ENCODE measurements around the gene ITGA2B. TPM values are rescaled to one million over a fixed set of nuclear protein-coding genes. Genes with fewer than 3 reads are reported as not detected.

ITGA2B gene
- total and polyA plus RNA-seq, 8 donors = 3.2 to 10.0 (median 8.0) TPM

GRCh38 chr17:44381810-44382305 is 7.6 kb downstream of the ITGA2B start:
- DNase-seq (no peak), ATAC-seq (no peak)
- TF ChIP-seq CTCF (IDR thresholded peaks at IDR 0.05) = no peak
- no peaks in the 10 kb centered on the region for H3K9me3 ChIP-seq
- H3K4me3 ChIP-seq = no peak overlapping the region
- H3K4me1 ChIP-seq = peaks cover 12 to 17% of the 10 kb centered on the region in 2 donors
- intact Hi-C loops (cut with DNase I) = no loop called here
- H3K27me3 ChIP-seq = peaks cover 0 to 47% of the 10 kb centered on the region in 2 donors
- no peaks in the 10 kb centered on the region for H3K36me3 ChIP-seq
- no peak overlapping the region for H3K27ac ChIP-seq

- no peak for TF ChIP-seq CTCF (IDR thresholded peaks at IDR 0.05)
- peaks cover 9 to 14% of the 10 kb centered on the region in 2 donors for H3K4me1 ChIP-seq
- intact Hi-C loops (cut with DNase I) = no loop called here
- no peaks in the 10 kb centered on the region for H3K36me3 ChIP-seq
- no peak overlapping the region for H3K4me3 ChIP-seq
- H3K27ac ChIP-seq = no peak overlapping the region
- DNase-seq = no peak
- H3K9me3 ChIP-seq = no peaks in the 10 kb centered on the region
- peaks cover 0 to 36% of the 10 kb centered on the region in 2 donors for H3K27me3 ChIP-seq
- no peak for ATAC-seq
These were observed 8.7 kb downstream of the ITGA2B start for GRCh38 chr17:44380767-44381166.

GRCh38 chr17:44379887-44380286 is 9.6 kb downstream of the ITGA2B start:
- TF ChIP-seq CTCF (IDR thresholded peaks at IDR 0.05) = no peak
- H3K9me3 ChIP-seq = no peaks in the 10 kb centered on the region
- H3K36me3 ChIP-seq = no peaks in the 10 kb centered on the region
- ATAC-seq (no peak), DNase-seq (no peak)
- H3K4me1 ChIP-seq = peaks cover 3 to 11% of the 10 kb centered on the region in 2 donors
- H3K27ac ChIP-seq = no peak overlapping the region
- intact Hi-C loops (cut with DNase I) = no loop called here
- peaks cover 0 to 36% of the 10 kb centered on the region in 2 donors for H3K27me3 ChIP-seq
- H3K4me3 ChIP-seq = no peak overlapping the region

- intact Hi-C loops (cut with DNase I) = no loop called here
- DNase-seq (no peak), ATAC-seq (no peak)
- H3K4me3 ChIP-seq = no peak overlapping the region
- no peak overlapping the region for H3K27ac ChIP-seq
- H3K4me1 ChIP-seq = peaks cover 0 to 6% of the 10 kb centered on the region in 2 donors
- no peak for TF ChIP-seq CTCF (IDR thresholded peaks at IDR 0.05)
- peaks cover 0 to 26% of the 10 kb centered on the region in 2 donors for H3K27me3 ChIP-seq
- H3K9me3 ChIP-seq = no peaks in the 10 kb centered on the region
- no peaks in the 10 kb centered on the region for H3K36me3 ChIP-seq
These were observed 11.2 kb downstream of the ITGA2B start for GRCh38 chr17:44378171-44378705.

- Histone ChIP-seq H3K36me3 (no peaks in the 10 kb centered on the region), H3K4me3 (no peak overlapping the region), H3K27ac (no peak overlapping the region), H3K4me1 (peaks cover 0 to 6% of the 10 kb centered on the region in 2 donors), H3K27me3 (peaks cover 0 to 24% of the 10 kb centered on the region in 2 donors), H3K9me3 (no peaks in the 10 kb centered on the region)
- no peak for ATAC-seq
- no peak for DNase-seq
- intact Hi-C loops (cut with DNase I) = no loop called here
- no peak for TF ChIP-seq CTCF (IDR thresholded peaks at IDR 0.05)
These were observed 12.7 kb downstream of the ITGA2B start for GRCh38 chr17:44376779-44377178.
